ENCODE results near the gene ZBTB6.
A peak's percentile ranks its signal among the peaks of the same experiment; 100 is the strongest.
"Not testable (repeated sequence)": the region's sequence is repeated elsewhere in the genome, so short reads cannot be mapped to it uniquely, and the experiment has no call there.

ZBTB6 gene

GRCh38 chr9:122929796-122930354 is 16.8 kb upstream of the ZBTB6 start:
- no peak for DNase-seq (ENCODE audit: low read depth)

GRCh38 chr9:122923947-122924346 is 10.8 kb upstream of the ZBTB6 start:
- no peak for DNase-seq (ENCODE audit: low read depth)

GRCh38 chr9:122922713-122923112 is 9.6 kb upstream of the ZBTB6 start:
- no peak for DNase-seq (ENCODE audit: low read depth)

- no peak for DNase-seq (ENCODE audit: low read depth)
Observed at GRCh38 chr9:122918310-122918709, 5.2 kb upstream of the ZBTB6 start.

GRCh38 chr9:122912671-122912963 is 506 bp downstream of the ZBTB6 start:
- no peak for DNase-seq (ENCODE audit: low read depth)

GRCh38 chr9:122906122-122906521 is 7.0 kb downstream of the ZBTB6 start:
- DNase-seq (ENCODE audit: low read depth) = not testable (repeated sequence)

- peak; percentile 100 for DNase-seq (ENCODE audit: low read depth)
Observed at GRCh38 chr9:122904823-122905710, 8.1 kb downstream of the ZBTB6 start, which contains the start of gene RC3H2. Gene RC3H2 (minus strand): TSS chr9:122905359. CDS start chr9:122897509, 7,850 bp downstream.

- DNase-seq (ENCODE audit: low read depth) = no peak
Observed at GRCh38 chr9:122904466-122904822, 8.7 kb downstream of the ZBTB6 start.

GRCh38 chr9:122900791-122901190 is 12.3 kb downstream of the ZBTB6 start:
- no peak for DNase-seq (ENCODE audit: low read depth)

- no peak for DNase-seq (ENCODE audit: low read depth)
Observed at GRCh38 chr9:122897969-122898368, 15.2 kb downstream of the ZBTB6 start.

- no peak for DNase-seq (ENCODE audit: low read depth)
Observed at GRCh38 chr9:122888480-122888879, 24.6 kb downstream of the ZBTB6 start.

GRCh38 chr9:122883125-122883524 is 30.0 kb downstream of the ZBTB6 start:
- no peak for DNase-seq (ENCODE audit: low read depth)

GRCh38 chr9:122879443-122879842 is 33.7 kb downstream of the ZBTB6 start:
- DNase-seq (ENCODE audit: low read depth) = no peak

- DNase-seq (ENCODE audit: low read depth) = no peak
Observed at GRCh38 chr9:122875523-122875922, 37.6 kb downstream of the ZBTB6 start.

GRCh38 chr9:122867276-122867675 is 45.8 kb downstream of the ZBTB6 start:
- not testable (repeated sequence) for DNase-seq (ENCODE audit: low read depth)

GRCh38 chr9:122866079-122866478 is 47.0 kb downstream of the ZBTB6 start:
- DNase-seq (ENCODE audit: low read depth) = no peak

- DNase-seq (ENCODE audit: low read depth) = no peak
Observed at GRCh38 chr9:122865300-122865699, 47.8 kb downstream of the ZBTB6 start.

- no peak for DNase-seq (ENCODE audit: low read depth)
Observed at GRCh38 chr9:122863407-122863806, 49.7 kb downstream of the ZBTB6 start.

- no peak for DNase-seq (ENCODE audit: low read depth)
Observed at GRCh38 chr9:122860319-122861142, 52.6 kb downstream of the ZBTB6 start.
